T-helper 2 cell treated with Interferon-gamma antibody and Interleukin-4, amounts not matched to agents 100 ng/mL and 5 ng/mL, for 36 hours (primary cell): ENCODE measurements around the gene RGS19. TPM values are rescaled to one million over a fixed set of nuclear protein-coding genes. Genes with fewer than 3 reads are reported as not detected.
"Not testable (repeated sequence)": the region's sequence is repeated elsewhere in the genome, so short reads cannot be mapped to it uniquely, and the experiment has no call there.

Experiments
- intact Hi-C: fragments of 100-400 bp; cut with micrococcal nuclease; formaldehyde crosslinking; loops from one replicate; pipeline ENCODE4 v1.15.1; 2023
- total RNA-seq: library from RNA; stranded (reverse); gene quantifications from 2 replicates; pipeline ENCODE4 v1.2.3, GENCODE V29; 2022

Gene RGS19
- total RNA-seq, 1 donor from 2014 or later: 96.3 TPM

- intact Hi-C loops: no loop called here
Measured at GRCh38 chr20:64095455-64095854, 16.1 kb upstream of the RGS19 start.

- intact Hi-C loops: no loop called here
Measured at GRCh38 chr20:64093013-64093503, 13.7 kb upstream of the RGS19 start.

GRCh38 chr20:64092258-64093012 lies 13.1 kb upstream of the RGS19 start:
- intact Hi-C loops: no loop called here

- intact Hi-C loops: no loop called here
Measured at GRCh38 chr20:64091770-64092169, 12.5 kb upstream of the RGS19 start.

- intact Hi-C loops: no loop called here
Measured at GRCh38 chr20:64091340-64091739, 12.0 kb upstream of the RGS19 start.

- intact Hi-C loops: no loop called here
Measured at GRCh38 chr20:64090165-64090564, 10.8 kb upstream of the RGS19 start.

GRCh38 chr20:64088586-64088985 lies 9.3 kb upstream of the RGS19 start:
- intact Hi-C loops: not testable (repeated sequence)

- intact Hi-C loops: not testable (repeated sequence)
Measured at GRCh38 chr20:64087226-64087825, 8.0 kb upstream of the RGS19 start.

- intact Hi-C loops: no loop called here
Measured at GRCh38 chr20:64086801-64087200, 7.5 kb upstream of the RGS19 start.

GRCh38 chr20:64084685-64085152 lies 5.4 kb upstream of the RGS19 start:
- intact Hi-C loops: no loop called here

- intact Hi-C loops: loop anchor here (2.0 kb wide), 1 partner anchor 37 kb away; no protein-coding TSS in a partner anchor
Measured at GRCh38 chr20:64083804-64084684, 4.7 kb upstream of the RGS19 start, which contains the start of gene LKAAEAR1. Gene LKAAEAR1, minus strand, starts transcription at chr20:64084398. Its CDS starts 179 bp downstream, at chr20:64084219.

GRCh38 chr20:64083378-64083803 lies 4.1 kb upstream of the RGS19 start:
- intact Hi-C loops: loop anchor here (2.0 kb wide), 1 partner anchor 37 kb away; no protein-coding TSS in a partner anchor

- intact Hi-C loops: loop anchor here (2.0 kb wide), 1 partner anchor 38 kb away; no protein-coding TSS in a partner anchor
Measured at GRCh38 chr20:64082820-64083377, 3.6 kb upstream of the RGS19 start.

GRCh38 chr20:64082126-64082731 lies 2.9 kb upstream of the RGS19 start:
- intact Hi-C loops: loop anchor here (2.0 kb wide), 1 partner anchor 39 kb away; no protein-coding TSS in a partner anchor

- intact Hi-C loops: no loop called here
Measured at GRCh38 chr20:64081624-64081964, 2.3 kb upstream of the RGS19 start.

GRCh38 chr20:64080813-64081623 lies 1.7 kb upstream of the RGS19 start:
- intact Hi-C loops: no loop called here

- intact Hi-C loops: no loop called here
Measured at GRCh38 chr20:64080013-64080812, 895 bp upstream of the RGS19 start, which contains the start of gene OPRL1. Gene OPRL1, plus strand, starts transcription at chr20:64080082. Its CDS starts 12,639 bp downstream, at chr20:64092721.

- intact Hi-C loops: loop anchor here (1.0 to 5.0 kb wide), 2 partner anchors 16 to 42 kb away; partner anchors contain the start of genes C20orf204 and TCEA2
Measured at GRCh38 chr20:64078934-64079272, 415 bp downstream of the RGS19 start.
